ENCODE measurements around the gene WDR45B.
A peak's percentile ranks its signal among the peaks of the same experiment; 100 is the strongest.
"Not testable (repeated sequence)": the region's sequence is repeated elsewhere in the genome, so short reads cannot be mapped to it uniquely, and the experiment has no call there.

WDR45B gene

GRCh38 chr17:82598256-82599119, 49.8 kb downstream of the WDR45B start:
- no peak for DNase-seq

DNA sequence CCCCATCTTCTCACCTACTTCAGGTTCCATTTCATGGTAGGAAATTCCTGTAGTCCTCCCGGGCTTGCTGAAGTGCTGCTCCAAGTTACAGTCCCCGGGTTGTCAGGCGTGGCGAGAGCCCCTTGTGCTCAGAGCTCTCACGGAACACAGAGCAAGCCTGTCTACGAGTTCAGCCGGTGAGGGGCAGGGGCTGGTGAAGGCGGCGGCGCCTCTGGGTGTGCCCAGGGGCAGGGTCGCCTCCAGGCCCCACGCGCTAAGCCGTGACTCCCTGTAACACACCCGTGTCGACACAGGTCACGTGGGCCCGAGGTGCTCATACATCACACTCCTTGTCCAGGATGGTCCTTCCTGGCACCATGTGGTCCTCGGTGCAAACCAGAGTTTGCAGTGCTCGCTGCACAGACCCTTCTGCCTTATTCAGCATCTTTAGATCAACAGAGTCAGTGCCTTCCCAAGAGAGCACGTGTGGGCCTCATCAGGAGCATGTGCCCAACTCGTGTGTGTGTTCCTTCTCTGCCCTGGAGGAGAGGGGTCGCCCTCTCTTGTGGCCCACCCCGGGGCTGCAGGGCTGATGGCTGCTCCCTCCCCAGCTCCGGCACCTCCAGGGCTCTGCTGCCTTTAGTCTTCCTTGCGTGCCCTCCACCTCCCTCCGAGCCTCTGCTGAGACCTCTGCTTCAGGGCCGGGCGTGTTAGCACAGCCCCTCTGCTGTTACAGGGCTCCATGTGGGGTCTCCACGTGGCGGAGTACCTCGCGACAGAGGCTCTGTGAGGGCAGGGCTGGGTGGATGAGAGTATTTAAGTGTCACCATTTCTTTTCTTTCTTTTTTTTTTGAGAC, 51.2 kb downstream of the WDR45B start:
- DNase-seq: no peak

- no peak for DNase-seq
Observed at GRCh38 chr17:82596296-82596695, 51.9 kb downstream of the WDR45B start.

DNA sequence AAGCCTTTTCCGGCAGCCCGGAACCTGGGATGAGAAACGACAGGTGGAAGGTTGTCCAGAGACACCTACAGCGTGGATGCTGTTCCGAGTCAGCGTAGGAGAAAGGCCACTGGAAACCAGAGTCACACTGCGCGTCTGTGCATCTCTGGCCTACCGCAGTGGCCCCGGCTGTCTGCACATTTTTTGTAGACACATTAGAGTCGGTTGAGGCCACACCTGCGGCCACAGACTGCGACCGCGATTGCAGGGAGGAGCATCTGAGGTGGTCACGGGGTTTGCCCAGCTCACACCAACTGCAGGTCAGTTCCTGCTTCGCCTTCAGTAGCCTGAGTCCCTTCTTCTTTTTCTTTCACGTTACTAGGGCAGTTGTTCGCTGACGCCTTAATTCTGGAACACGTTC, 52.4 kb downstream of the WDR45B start:
- DNase-seq: no peak

DNA sequence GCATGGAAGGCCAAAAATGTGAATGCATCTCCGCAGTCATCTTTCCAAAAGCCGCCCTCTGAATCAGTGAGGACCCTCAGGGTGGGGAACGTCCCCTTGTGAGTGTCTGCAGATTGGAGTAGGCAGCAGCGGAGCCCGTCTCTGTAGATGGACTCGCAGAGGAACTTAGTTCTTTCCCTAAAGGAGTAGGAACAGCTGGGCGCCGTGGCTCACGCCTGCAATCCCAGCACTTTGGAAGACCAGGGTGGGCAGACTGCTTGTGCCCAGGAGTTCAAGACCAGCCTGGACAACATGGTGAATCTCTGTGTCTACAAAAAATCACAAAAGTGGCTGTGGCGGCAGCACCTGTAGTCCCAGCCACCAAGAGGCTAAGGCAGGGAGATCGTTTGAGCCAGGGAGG, 53.7 kb downstream of the WDR45B start:
- DNase-seq: no peak

GRCh38 chr17:82593590-82594087, 54.6 kb downstream of the WDR45B start:
- DNase-seq: no peak

DNA sequence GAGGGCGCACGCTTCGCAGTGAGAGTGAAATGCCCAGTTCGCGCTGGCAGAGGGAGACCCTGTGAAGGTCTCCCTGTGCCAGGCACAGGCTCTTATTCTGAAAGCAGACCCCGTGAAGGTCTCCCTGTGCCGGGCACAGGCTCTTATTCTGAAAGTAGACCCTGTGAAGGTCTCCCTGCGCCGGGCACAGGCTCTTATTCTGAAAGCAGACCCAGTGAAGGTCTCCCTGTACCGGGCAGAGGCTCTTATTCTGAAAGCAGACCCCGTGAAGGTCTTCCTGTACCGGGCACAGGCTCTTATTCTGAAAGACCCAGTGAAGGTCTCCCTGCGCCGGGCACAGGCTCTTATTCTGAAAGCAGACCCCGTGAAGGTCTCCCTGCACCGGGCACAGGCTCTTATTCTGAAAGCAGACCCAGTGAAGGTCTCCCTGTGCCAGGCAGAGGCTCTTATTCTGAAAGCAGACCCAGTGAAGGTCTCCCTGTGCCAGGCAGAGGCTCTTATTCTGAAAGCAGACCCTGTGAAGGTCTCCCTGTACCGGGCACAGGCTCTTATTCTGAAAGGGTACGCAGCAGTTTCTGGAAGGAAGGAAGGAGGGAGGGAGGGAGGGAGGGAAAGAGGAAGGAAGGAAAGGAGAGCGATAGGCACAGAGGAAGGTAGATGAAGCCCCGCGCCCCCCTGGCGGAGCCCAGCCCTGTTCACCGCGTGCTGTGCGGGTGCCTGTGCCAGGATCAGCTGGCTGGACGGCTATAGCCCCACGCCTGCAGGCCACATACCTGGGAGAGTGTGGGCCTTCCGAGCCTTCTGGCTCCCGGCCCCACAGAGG, 55.3 kb downstream of the WDR45B start:
- peak; percentile 37 to 82 (median 57) for DNase-seq

DNA sequence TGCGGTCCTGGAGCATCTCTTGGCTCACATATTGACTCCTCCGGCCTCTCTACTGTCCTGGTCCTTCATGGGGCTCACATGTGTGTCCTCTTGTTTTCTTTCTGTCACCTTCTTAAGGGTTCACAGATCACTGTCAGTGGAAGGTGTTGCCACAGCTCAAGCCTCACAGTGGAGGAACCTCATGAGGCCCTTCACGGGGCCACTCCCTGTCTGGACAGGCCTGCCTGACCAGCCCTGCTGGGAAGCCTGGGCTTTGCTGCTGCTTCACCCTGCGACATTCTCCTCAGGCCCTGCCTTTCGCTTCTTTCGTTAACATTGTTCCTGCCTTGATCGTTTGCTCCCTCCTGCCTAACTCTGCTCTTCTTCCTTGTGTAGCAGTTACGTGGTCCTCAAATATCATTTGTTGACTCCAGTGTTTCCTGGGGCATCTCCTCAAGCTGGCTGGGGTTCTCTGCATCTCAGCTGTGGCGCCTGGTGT, 55.9 kb downstream of the WDR45B start:
- no peak for DNase-seq

GRCh38 chr17:82590881-82591539, 57.2 kb downstream of the WDR45B start:
- DNase-seq: no peak

GRCh38 chr17:82590216-82590615, 58.0 kb downstream of the WDR45B start:
- no peak for DNase-seq

DNA sequence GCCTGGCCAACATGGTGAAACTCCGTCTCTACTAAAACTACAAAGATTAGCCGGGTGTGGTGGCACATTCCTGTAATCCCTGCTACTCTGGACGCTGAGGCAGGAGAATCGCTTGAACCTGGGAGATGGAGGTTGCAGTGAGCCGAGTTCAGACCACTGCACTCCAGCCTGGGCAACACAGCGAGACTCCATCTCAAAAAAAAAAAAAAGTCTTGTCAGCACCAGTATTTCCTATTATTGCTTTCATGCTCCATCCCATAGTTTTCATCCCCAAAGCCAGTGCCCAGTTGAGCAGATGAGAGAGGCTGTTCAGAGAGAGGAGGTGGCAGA, 58.4 kb downstream of the WDR45B start:
- no peak for DNase-seq

GRCh38 chr17:82588266-82589175, 59.7 kb downstream of the WDR45B start:
- no peak for DNase-seq

DNA sequence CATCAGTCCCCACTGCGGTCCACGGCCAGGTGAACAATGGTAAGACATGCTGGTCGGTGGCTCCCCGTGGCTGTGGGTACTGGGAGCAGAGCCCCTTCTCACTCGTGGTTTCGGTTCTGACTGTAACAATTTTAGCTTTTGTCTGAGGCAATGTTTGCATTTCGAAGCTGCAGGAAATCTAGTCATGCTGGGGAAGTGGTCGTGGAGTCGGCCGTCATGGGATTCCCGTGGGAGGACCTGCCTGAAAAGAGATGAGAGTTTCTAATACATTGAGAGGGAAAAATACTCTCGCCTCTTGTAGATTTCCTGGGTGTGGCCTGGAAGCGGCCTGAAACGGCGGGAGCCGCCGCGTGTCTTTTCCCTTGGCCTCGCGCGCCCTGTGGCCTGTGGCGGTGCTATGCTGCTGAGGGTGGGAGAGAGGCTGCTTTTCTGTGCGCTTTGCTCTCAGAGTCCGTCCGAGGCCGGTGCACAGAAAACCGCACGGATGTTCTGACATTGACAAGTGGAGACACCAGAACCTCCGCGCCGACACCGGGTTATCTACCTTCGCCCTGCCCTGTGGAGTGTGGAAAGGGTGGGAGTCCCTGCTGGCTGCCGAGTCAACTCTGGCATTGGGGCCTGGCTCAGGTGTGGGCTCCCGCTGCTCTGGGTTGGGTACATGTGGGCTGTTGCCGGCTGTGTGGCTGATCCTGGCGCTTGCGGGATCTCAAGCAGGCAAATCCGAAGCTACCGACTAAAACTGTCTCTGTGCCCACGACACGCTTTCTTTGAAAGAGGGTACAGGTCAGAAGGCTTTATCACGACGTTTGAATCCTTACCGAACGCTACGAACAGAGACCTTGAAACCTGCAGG, 60.8 kb downstream of the WDR45B start:
- DNase-seq: no peak

GRCh38 chr17:82586576-82587233, 61.5 kb downstream of the WDR45B start:
- no peak for DNase-seq

DNA sequence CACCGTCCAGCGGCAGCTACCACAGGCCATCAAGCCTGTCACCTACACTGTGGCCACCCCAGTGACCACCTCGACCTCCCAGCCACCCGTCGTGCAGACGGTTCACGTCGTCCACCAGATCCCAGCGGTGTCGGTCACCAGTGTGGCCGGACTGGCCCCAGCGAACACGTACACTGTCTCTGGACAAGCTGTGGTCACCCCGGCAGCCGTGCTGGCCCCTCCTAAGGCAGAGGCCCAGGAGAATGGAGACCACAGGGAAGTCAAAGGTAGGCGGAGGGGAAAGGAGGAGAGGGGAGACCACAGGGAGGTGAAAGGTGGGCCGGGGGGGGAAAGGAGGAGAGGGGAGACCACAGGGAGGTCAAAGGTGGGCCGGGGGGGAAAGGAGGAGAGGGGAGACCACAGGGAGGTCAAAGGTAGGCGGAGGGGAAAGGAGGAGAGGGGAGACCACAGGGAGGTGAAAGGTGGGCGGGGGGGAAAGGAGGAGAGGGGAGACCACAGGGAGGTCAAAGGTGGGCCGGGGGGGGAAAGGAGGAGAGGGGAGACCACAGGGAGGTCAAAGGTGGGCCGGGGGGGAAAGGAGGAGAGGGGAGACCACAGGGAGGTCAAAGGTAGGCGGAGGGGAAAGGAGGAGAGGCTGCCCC, 62.2 kb downstream of the WDR45B start:
- DNase-seq: peak in 2 of 5 donors; percentile 29 to 48

GRCh38 chr17:82583720-82584234, 64.5 kb downstream of the WDR45B start:
- DNase-seq: peak in 2 of 5 donors; percentile 17 to 30

DNA sequence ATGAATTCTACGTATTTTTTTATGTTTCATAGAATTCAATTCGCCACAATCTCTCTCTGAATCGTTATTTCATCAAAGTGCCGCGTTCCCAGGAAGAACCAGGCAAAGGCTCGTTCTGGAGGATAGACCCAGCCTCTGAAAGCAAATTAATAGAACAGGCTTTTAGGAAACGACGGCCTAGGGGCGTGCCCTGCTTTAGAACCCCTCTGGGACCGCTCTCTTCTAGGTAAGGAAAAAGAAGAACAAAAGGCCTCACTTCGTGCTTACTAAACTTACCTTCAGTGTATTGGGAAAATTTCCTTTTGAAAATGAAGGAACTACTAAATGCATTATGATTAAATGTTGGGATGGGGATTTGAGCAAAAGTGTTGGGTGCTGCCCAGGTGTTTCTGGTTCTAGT, 65.5 kb downstream of the WDR45B start:
- no peak for DNase-seq

DNA sequence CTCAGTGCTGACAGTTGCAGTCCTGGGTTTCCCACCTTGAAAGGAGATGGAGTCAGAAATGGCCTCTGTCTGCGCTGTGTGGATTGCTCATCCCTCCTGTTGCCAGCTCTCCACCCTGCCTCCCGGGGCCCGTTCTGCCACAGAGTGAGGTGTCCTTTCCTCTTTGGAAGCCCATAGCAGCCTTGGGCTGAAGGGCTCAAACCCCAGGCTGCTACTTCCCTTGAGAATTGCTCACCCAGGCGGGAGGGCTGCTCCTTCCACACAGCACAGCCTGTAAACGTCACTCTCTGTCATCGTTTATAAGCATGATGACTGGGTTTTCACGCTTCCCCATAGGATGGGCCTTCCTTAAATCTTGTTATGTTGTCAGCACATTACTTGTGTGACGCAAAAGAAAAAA, 66.0 kb downstream of the WDR45B start:
- DNase-seq: no peak

DNA sequence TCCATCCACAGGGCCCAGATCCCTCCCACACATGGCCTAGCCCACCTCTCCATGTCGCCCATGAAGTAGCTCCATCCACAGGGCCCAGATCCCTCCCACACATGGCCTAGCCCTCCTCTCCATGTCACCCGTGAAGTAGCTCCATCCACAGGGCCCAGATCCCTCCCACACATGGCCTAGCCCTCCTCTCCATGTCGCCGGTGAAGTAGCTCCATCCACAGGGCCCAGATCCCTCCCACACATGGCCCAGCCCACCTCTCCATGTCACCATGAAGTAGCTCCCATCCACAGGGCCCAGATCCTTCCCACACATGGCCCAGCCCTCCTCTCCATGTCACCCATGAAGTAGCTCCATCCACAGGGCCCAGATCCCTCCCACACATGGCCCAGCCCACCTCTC, 68.3 kb downstream of the WDR45B start:
- DNase-seq: not testable (repeated sequence)
